HG02610 (cell line): ENCODE measurements around the gene PPP4R3C.
"Not testable (repeated sequence)": the region's sequence is repeated elsewhere in the genome, so short reads cannot be mapped to it uniquely, and the experiment has no call there.

Source experiments
- ATAC-seq: cut with Tn5 transposase; IDR thresholded peaks from one replicate; pipeline ENCODE4 v1.9.1; 2021; ENCODE audit warnings: mild to moderate bottlenecking, moderate library complexity; ENCODE audit not compliant: unreplicated experiment

Gene PPP4R3C

DNA sequence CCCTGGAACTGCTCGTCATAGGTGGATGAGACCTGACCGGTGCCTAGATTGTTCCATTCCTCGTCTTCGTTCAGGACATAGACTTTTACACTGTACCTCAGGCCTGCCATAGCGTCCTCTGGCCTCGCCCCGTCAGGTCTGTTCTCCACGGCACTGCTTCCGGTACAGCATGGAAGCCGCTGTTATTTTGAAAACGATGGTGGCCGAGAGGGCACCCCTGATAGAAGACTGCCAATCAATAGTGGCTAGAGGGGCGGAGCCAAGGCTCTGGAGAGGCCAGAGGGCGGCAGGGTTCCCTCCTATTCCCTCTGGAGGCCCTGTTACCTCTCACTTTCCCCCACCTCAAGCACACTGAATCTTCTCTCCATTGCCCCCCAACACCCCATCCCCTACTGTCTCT lies at the start of gene PPP4R3C:
Gene PPP4R3C, minus strand, starts transcription at position 155 of the 400 bp plus-strand sequence. Its CDS starts 45 bp downstream, at position 110.
- no peak for ATAC-seq

DNA sequence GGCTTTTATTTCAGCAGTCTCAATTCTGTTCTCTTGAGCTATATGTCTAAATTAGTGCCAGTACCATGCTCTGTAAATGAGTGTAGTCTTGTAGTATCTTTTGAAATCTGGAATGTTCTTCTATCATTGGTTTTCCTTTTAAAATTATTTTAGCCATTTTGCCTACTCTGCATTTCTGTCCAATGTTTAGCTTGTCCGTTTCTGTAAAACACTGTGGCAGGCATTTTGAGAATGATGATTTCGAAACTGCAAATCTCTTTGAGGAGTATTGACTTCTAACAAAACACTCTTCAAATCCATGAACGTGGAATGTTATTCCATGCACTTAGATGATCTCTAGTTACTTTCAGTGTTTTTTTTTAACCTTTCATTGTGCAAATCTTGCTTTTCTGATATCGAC lies 28.3 kb upstream of the PPP4R3C start:
- ATAC-seq, result no peak

DNA sequence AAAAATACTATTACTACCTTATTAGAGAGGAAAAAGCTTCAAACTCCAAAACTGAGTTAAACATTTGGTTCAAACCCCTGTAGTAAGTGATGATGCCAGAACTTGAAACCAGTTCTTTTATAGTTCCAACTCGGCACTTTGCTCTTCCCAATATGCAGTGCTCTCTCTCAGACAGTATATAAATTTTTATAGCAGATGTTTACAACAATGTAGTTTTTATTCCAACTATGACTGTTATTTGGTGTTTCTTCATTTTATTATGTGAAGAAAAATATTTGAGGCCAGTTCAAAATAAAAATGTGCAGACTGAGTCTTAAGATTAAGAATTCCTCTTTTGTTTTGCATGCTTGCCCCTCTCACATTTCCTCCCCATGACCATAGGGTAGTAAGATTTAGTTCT lies 2.9 kb upstream of the PPP4R3C start:
- ATAC-seq, result no peak

DNA sequence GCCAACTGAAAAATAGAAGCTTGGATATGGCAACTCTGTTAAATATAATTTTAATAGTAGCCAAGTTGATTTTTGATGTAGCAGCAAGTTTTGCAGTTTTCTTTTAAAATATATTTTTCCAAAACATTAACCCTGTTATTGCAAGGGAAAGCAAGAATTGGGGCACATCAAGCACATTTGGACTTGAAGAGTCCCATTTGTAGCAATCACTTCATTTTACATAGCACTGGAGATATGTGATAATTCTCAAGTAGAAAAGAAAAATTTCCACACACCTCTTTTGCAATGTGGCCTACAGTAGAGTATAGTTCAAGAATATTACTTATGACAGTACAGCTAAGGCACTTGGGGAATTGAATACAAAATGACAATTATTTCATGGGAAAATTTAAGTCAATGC lies 1.9 kb upstream of the PPP4R3C start:
- ATAC-seq, result no peak

DNA sequence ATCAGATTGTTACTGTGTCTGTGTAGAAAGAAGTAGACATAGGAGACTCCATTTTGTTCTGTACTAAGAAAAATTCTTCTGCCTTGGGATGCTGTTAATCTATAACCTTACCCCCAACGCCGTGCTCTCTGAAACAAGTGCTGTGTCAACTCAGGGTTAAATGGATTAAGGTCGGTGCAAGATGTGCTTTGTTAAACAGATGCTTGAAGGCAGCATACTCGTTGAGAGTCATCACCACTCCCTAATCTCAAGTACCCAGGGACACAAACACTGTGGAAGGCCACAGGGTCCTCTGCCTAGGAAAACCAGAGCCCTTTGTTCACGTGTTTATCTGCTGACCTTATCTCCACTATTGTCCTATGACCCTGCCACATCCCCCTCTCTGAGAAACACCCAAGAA lies 4.0 kb downstream of the PPP4R3C start:
- not testable (repeated sequence) for ATAC-seq

DNA sequence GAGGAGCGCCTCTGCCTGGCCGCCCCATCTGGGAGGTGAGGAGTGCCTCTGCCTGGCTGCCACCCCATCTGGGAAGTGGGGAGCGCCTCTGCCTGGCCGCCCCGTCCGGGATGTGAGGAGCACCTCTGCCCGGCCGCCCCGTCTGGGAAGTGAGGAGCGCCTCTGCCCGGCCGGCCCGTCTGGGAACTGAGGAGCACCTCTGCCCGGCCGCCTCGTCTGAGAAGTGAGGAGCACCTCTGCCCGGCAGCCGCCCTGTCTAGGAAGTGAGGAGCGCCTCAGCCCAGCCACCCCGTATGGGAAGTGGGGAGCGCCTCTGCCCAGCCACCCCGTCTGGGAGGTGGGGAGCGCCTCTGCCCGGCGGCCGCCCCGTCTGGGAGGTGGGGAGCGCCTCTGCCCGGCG lies 4.6 kb downstream of the PPP4R3C start:
- not testable (repeated sequence) for ATAC-seq

DNA sequence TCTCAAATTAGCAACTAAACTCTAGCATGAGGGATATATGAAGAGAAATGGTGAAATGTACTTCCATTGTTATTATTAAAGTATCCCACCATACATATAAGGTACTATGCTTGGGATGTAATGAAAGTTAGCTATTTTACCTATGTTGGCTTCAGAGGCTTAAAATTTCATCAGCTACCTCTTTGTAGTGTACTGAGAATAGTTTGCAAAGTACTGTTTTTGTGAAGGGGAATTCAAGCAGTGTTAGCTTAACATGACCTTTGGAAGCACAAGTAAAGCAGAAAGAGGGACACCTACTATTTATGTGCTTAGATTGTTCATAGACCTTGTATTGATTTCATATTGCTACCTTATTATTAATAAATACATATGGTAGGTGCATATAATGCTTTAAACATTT lies 11.8 kb downstream of the PPP4R3C start:
- no peak for ATAC-seq

DNA sequence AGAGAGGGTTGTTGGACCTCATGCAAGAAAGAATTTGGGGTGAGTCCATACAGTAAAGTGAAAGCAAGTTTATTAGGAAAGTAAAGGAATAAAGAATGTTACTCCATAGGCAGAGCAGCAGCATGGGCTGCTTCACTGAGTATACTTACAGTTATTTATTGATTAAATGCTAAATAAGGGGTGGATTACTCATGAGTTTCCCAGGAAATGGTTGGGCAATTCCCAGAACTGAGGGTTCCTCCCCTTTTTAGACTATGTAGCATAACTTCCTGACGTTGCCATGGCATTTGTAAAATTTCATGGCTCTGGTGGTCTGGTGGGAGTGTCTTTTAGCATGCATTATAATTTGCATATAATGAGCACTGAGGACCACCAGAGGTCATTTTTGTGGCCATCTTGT lies 16.7 kb downstream of the PPP4R3C start:
- ATAC-seq, result no peak

DNA sequence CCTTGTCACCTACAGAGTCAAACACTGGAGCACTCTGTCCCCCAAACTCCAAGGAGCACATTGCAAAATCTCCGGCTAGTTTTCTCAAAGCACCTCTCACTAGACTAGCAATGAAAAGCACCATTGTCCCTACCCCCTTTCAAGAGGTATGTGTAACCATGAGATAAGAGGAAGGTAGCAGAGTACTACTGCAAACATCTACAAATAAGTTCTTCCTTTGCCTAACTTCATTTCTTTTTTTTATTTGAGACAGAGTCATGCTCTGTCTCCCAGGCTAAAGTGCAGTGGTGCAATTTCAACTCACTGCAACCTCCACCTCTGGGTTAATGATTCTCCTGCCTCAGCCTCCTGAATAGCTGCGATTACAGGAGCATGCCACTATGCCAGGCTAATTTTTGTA lies 17.7 kb downstream of the PPP4R3C start:
- no peak for ATAC-seq

DNA sequence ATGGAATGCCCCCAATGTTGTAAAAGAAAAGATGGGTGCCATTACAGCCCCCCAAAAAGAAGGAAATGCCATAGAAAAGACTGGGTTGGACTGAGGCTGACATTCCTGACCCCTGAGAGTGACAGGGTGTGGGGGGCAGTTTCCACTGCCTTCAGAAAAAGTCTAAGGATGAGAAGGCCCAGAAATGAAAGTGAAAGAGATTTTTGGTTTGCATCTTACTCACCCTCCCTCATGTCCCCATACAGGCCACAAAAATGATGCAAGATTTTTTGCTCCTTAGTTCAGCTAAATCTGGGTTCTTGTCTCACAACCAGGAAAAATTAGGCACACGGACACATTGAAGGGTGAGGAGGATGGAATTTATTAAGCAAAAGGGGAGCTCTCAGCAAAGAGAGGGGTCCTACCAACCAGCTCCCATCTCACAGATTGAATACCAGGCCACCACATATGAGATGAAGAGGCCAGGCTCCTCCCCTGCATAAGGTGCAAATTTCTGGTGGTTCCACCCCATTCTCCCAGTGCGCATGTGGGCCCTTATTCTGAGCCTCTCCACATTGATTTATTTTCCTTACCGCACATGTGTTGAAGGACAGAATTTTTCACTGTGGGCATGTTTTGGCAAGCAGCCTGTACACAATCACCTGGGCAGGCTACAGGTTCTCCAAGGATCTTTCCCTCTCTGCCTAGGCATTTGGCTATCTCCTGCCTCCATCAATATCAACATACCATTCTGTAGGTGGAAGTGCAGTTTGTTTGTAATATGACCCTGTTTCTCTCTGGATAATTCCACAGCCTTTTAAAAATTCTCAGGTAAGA lies 18.8 kb downstream of the PPP4R3C start:
- peak; percentile 78 for ATAC-seq

DNA sequence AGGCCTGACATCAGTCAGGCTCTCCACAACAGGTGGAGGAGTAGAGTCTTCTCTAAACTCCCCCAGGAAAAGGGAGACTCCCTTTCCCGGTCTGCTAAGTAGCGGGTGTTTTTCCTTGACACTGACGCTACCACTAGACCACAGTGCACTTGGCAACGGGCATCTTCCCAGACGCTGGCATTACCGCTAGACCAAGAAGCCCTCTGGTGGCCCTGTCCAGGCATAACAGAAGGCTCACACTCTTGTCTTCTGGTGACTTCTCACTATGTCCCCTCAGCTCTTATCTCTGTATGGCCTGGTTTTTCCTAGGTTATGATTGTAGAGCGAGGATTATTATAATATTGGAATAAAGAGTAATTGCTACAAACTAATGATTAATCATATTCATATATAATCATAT lies 20.7 kb downstream of the PPP4R3C start:
- ATAC-seq, result not testable (repeated sequence)

DNA sequence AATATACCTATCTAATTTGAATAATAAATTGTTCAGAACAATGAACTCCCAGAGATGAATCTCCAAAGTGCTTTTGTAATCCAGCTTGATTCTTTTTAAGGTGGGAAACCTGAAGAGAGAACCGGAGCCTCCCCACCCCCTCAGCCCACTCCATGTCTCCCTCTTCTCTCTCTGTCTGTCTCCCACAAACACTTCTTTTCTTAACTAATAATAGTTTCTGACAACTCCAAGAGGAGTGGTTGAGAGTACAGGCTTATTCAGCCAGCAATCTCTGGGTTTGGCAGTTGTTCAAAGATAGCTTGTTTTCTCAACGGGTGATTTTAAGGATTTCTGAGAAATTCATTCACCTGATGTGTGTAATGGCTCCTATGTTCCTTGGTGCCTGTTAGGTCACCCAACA lies 23.4 kb downstream of the PPP4R3C start:
- no peak for ATAC-seq

DNA sequence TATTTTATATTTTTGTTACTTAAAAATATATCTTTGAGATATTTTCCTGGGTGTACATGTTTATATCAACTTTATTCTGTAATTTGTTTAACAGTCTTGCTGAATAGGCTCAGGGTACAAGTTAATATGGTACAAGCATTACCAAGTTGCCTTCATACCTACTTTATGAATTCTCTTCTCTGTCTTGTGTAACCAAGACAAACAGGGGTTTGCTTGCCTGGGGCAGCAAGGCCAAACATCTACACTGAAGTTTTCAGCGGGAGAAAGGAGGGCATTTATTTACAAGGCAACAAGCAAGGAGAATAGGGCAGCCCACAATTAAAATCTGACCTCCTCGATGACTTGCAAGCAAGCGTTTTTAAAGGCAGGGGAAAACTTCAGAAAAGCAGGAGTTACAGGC lies 24.2 kb downstream of the PPP4R3C start:
- no peak for ATAC-seq

DNA sequence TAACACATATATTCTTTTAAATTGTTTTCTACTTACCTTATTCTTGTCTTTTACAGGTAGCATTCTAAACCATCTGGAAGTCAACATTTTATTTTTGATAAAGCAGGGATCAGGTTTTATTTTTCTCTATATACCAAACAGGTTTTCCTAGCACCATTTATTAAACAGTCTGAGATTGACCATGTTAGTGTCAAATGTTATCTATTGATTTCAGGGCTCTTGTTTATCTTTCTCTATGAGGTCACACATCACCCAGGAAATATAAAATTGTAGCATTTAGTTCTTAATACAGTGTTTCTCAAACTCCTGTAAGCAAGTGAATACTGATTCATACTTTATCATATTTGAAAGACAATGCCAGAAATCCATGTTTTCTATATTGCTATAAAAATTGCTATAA lies 28.1 kb downstream of the PPP4R3C start:
- no peak for ATAC-seq
